SK-N-MC (cell line): ENCODE measurements around the gene PPP2R2C.

Experiments
- DNase-seq: peaks from one replicate; pipeline ENCODE4 v3.0.0-alpha.2; 2011; ENCODE audit warnings: low read depth, low spot score
- H3K27ac ChIP-seq: fragments of 200-600 bp; sonication (generic); 2 replicates; pipeline ENCODE4 v1.5.1; 2016; ENCODE audit warnings: mixed run types
- H3K36me3 ChIP-seq: fragments of 200-600 bp; sonication (generic); 2 replicates; pipeline ENCODE4 v1.6.1; 2017; ENCODE audit warnings: antibody characterized with exemption, low read length, mixed read lengths; ENCODE audit not compliant: insufficient read depth
- H3K4me3 ChIP-seq: fragments of 200-600 bp; sonication (generic); 2 replicates; pipeline ENCODE4 v1.5.1; 2016
- H3K9ac ChIP-seq: fragments of 200-600 bp; sonication (generic); 2 replicates; pipeline ENCODE4 v1.8.0; 2017; ENCODE audit warnings: mixed run types, mixed read lengths; ENCODE audit not compliant: insufficient read length
- H3K9me3 ChIP-seq: fragments of 200-600 bp; sonication (generic); 2 replicates; pipeline ENCODE4 v1.6.1; 2017; ENCODE audit warnings: low read depth, mild to moderate bottlenecking, antibody characterized with exemption, low read length, moderate library complexity, mixed read lengths
- EZH2 ChIP-seq: fragments of 200-600 bp; sonication (generic); IDR thresholded peaks from one replicate; pipeline ENCODE4 v1.6.1; 2017; ENCODE audit warnings: antibody characterized with exemption
- FOXP2 ChIP-seq: optimal IDR thresholded peaks from 2 replicates; pipeline ENCODE3; 2011; ENCODE audit warnings: mild to moderate bottlenecking, moderate library complexity; ENCODE audit not compliant: insufficient read depth; ENCODE audit errors: extremely low read length, control extremely low read depth
- POLR2AphosphoS5 ChIP-seq: IDR thresholded peaks from 2 replicates; pipeline ENCODE4 v1.6.1; 2012; ENCODE audit warnings: mild to moderate bottlenecking, low read depth, low read length, borderline replicate concordance

The PPP2R2C gene

DNA sequence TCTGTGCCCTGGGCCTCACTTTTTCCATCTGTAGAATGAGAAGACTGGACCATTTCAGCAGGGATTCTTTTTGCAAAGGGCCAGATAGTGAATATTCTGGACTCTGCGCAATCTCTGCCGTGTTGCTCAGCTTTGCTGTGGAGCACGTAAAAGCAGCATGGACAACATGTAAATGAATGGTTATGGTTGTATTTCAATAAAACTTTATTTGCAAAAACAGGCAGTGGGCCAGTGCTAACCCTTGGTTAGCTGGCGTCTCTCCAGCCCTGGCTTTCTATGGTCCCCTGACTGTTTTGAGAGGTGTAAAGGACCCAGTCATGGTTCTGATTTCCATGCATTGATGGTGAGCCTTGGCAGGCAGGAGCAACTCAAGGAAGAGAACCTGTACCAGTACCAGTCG, 184.1 kb downstream of the PPP2R2C start:
- Histone ChIP-seq H3K27ac (no peak overlapping the region), H3K9me3 (no peaks in the 10 kb centered on the region), H3K36me3 (no peaks in the 10 kb centered on the region), H3K9ac (no peak overlapping the region), H3K4me3 (no peak overlapping the region)
- no peak for DNase-seq
- TF ChIP-seq EZH2 (no peak), FOXP2 (no peak), POLR2AphosphoS5 (no peak)

DNA sequence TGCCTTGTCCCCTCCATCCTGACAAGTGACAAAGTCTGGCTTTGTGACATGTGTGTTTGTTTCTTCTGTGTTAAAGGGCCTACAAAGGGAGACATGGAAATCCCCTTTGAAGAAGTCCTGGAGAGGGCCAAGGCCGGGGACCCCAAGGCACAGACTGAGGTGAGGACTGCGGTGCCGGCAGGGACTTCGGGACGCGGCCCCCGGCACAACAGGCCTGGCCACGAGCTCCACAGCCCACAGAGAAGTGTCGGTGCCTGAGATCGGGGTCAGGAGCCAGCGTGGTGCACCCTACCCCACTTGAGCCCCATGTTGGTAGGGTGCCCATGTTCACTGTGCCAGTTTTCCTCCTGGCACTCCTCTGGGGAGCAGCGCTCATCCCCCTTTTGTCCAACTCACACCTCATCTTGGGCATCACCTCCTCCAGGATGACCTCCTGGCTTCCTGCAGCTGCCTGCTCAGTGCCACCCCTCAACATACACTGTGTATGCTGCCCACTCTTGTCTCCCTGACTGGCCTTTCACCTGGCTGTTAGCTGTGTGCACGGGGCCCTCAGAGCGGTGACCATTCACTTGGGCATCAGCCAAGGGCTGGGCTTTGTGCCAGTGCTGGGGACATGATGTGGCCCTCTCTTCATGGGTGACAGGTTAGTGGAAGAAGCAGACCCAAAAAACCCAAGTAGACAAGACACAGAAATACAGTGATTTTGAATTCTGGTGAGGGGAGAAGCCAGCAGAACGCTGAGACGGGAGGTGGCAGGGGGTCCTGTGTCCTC, 185.2 kb downstream of the PPP2R2C start:
- H3K9ac ChIP-seq = no peak overlapping the region
- DNase-seq = no peak

DNA sequence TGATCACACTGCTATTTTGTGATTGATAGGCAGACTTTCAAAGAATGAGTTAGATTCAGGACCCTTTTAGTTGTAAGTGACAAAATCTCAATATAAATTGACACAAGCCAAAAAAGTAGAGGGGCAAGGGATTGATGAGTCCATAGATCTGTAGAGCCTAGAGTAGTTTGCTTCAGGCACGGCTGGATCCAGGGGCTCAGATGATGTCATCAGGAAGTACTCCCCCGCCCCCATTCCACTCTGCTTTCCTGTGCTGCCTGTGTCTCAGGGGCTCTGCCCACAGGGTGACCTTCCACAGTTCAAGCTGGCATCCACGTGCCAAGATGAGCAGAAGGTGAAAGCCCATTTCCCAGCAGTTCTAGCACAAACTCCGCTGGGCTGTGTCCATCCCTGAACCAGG, 189.1 kb downstream of the PPP2R2C start:
- Histone ChIP-seq H3K4me3 (no peak overlapping the region), H3K9me3 (no peaks in the 10 kb centered on the region), H3K27ac (no peak overlapping the region), H3K36me3 (no peaks in the 10 kb centered on the region), H3K9ac (no peak overlapping the region)
- no peak for DNase-seq
- no peak for TF ChIP-seq POLR2AphosphoS5
- no peak for TF ChIP-seq FOXP2
- TF ChIP-seq EZH2 = no peak

More for the DNA sequence above, 185.2 kb downstream of the PPP2R2C start:
- Histone ChIP-seq H3K36me3 (no peaks in the 10 kb centered on the region), H3K4me3 (no peak overlapping the region), H3K9me3 (no peaks in the 10 kb centered on the region), H3K27ac (no peak overlapping the region)
- TF ChIP-seq EZH2 = no peak
- no peak for TF ChIP-seq POLR2AphosphoS5
- no peak for TF ChIP-seq FOXP2

GRCh38 chr4:6282314-6282771, 190.1 kb downstream of the PPP2R2C start:
- H3K36me3 ChIP-seq = no peaks in the 10 kb centered on the region
- no peak overlapping the region for H3K9ac ChIP-seq
- no peak for DNase-seq
- no peak overlapping the region for H3K27ac ChIP-seq
- H3K9me3 ChIP-seq = no peaks in the 10 kb centered on the region
- TF ChIP-seq EZH2 (no peak), POLR2AphosphoS5 (no peak), FOXP2 (no peak)
- H3K4me3 ChIP-seq = no peak overlapping the region

DNA sequence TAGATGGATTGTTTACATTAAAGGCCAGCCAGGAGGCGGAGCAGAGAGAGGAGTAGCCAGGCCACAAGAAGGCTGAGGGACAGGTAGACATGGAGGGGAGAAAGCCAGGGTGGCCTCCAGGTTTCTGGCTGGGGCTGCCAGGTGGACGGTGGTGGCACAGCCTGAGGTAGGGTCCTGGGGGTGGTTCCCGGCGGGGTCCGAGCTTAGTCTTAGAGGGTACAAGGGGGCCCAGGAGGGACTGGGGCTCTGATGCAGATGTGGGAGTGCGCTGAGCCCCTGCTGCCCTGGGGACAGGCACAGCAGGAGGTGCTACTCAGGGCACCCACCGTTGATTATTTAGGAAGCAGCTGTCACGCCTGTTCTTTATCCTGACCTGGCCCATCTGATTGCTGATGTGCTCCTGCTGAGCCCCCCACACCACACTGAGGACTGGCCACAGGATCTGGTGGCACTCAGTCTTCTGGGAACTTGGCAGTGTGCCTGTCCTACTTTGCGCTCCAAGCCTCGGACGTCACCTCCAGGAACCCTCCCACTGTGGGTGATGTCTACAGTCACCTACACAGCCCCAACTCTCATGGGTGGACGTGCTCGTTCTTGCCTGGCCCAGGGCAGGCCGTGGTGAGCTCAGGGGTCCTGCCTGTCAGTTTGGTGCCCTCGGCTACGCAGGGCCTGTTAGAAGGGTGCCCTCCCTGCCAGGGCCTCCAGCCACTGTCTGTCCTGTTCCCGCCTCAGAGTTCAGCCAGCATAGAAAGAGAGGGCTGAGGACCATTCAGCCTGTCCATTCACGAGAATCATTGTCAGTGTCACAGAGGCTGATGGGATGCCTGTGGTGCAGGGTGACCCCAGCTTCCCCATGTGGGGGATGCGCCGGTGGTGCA, 190.7 kb downstream of the PPP2R2C start:
- H3K9me3 ChIP-seq = no peaks in the 10 kb centered on the region
- no peak for TF ChIP-seq FOXP2
- TF ChIP-seq POLR2AphosphoS5 = no peak
- TF ChIP-seq EZH2 = no peak
- no peak overlapping the region for H3K4me3 ChIP-seq
- no peak overlapping the region for H3K9ac ChIP-seq
- DNase-seq = no peak
- H3K27ac ChIP-seq = no peak overlapping the region
- H3K36me3 ChIP-seq = no peaks in the 10 kb centered on the region

GRCh38 chr4:6280365-6280996, 191.9 kb downstream of the PPP2R2C start:
- Histone ChIP-seq H3K4me3 (no peak overlapping the region), H3K36me3 (no peaks in the 10 kb centered on the region), H3K9me3 (no peaks in the 10 kb centered on the region), H3K27ac (no peak overlapping the region), H3K9ac (no peak overlapping the region)
- TF ChIP-seq FOXP2 (no peak), EZH2 (no peak), POLR2AphosphoS5 (no peak)
- DNase-seq = no peak

GRCh38 chr4:6279582-6280289, 192.7 kb downstream of the PPP2R2C start:
- H3K4me3 ChIP-seq = no peak overlapping the region
- no peak for DNase-seq
- no peak overlapping the region for H3K27ac ChIP-seq
- no peak for TF ChIP-seq EZH2
- TF ChIP-seq FOXP2 = no peak
- TF ChIP-seq POLR2AphosphoS5 = no peak
- H3K9ac ChIP-seq = no peak overlapping the region
- H3K36me3 ChIP-seq = no peaks in the 10 kb centered on the region
- no peaks in the 10 kb centered on the region for H3K9me3 ChIP-seq
